Upper lobe of left lung (tissue), 6 donors: ENCODE results near the gene HDAC8. TPM values are rescaled to one million over a fixed set of nuclear protein-coding genes. Genes with fewer than 3 reads are reported as not detected.
"Not testable (repeated sequence)": the region's sequence is repeated elsewhere in the genome, so short reads cannot be mapped to it uniquely, and the experiment has no call there.

Experiments
- ATAC-seq, 2 donors: fragments of 200-7000 bp; cut with Tn5 transposase; one replicate each; pipeline ENCODE4 v1.9.1; 2022; ENCODE audit warnings: mild to moderate bottlenecking in 2 of 2, moderate library complexity in 2 of 2; ENCODE audit not compliant: low FRiP score in 2 of 2
- DNase-seq, 2 donors: peaks; one replicate each; pipeline ENCODE4 v3.0.0-alpha.2; 2019 to 2020
- H3K27ac ChIP-seq, 4 donors: fragments of 200-600 bp; sonication (generic); one replicate each; pipeline ENCODE4 v1.5.1; 2016 to 2019
- H3K27me3 ChIP-seq, 4 donors: fragments of 200-600 bp; sonication (generic); one replicate each; pipeline ENCODE4 v1.5.1; 2017 to 2019
- H3K36me3 ChIP-seq, 4 donors: fragments of 200-600 bp; sonication (generic); one replicate each; pipeline ENCODE4 v1.5.1; 2016 to 2019
- H3K4me1 ChIP-seq, 4 donors: fragments of 200-600 bp; sonication (generic); one replicate each; pipeline ENCODE4 v1.5.1; 2018 to 2019
- H3K4me3 ChIP-seq, 4 donors: fragments of 200-600 bp; sonication (generic); one replicate each; pipeline ENCODE4 v1.5.1; 2017 to 2019; ENCODE audit warnings: mild to moderate bottlenecking in 2 of 4, moderate library complexity in 1 of 4
- H3K9me3 ChIP-seq, 4 donors: fragments of 200-600 bp; sonication (generic); one replicate each; pipeline ENCODE4 v1.5.1; 2018 to 2019
- EP300 ChIP-seq, 4 donors: sonication (generic); formaldehyde crosslinking; IDR thresholded peaks; one replicate each; pipeline ENCODE4 v1.5.1; 2017; ENCODE audit warnings: antibody characterized with exemption in 4 of 4, control low read depth in 2 of 4
- POLR2A ChIP-seq, 4 donors: fragments of 450-650 bp; IDR thresholded peaks; one replicate each; pipeline ENCODE4 v1.5.1; 2016 to 2017; ENCODE audit warnings: antibody characterized with exemption in 4 of 4, mild to moderate bottlenecking in 2 of 4
- POLR2AphosphoS5 ChIP-seq, 2 donors: sonication (generic); formaldehyde crosslinking; IDR thresholded peaks; one replicate each; pipeline ENCODE4 v1.5.1; 2017; ENCODE audit warnings: antibody characterized with exemption in 2 of 2
- WGBS, 2 donors: methylation state at CpG; one replicate each; pipeline ENCODE4 v1.1.5; 2017 to 2018; 5-methylcytosine and 5-hydroxymethylcytosine counted together
- total RNA-seq, 6 donors: library from RNA; depleted of rRNA in 4 of 6; stranded (reverse); fragments of >200 nt in 4 of 6; gene quantifications; one replicate each; pipeline versions ENCODE4 v1.1.0 to v1.2.1, GENCODE V29; 2016 to 2021
- TF ChIP-seq, protein P1 (sequence below), 6 experiments: fragments of 450-650 bp in 4 of 6; fragments of 200-600 bp in 2 of 6; sonication (generic) in 2 of 6; IDR thresholded peaks; one replicate each; pipeline ENCODE4 v1.5.1; 2016 to 2019; ENCODE audit warnings: antibody characterized with exemption in 6 of 6
- donor health status: DM: no; HTN: no; CAD: no; lungs with moderate emphysema.
- donor health status: DM: no; HTN: yes; CAD: no; lungs with severe emphysema.

The HDAC8 gene
- total RNA-seq, 6 donors from 2014 or later = 21.5 to 56.6 (median 35.0) TPM

DNA sequence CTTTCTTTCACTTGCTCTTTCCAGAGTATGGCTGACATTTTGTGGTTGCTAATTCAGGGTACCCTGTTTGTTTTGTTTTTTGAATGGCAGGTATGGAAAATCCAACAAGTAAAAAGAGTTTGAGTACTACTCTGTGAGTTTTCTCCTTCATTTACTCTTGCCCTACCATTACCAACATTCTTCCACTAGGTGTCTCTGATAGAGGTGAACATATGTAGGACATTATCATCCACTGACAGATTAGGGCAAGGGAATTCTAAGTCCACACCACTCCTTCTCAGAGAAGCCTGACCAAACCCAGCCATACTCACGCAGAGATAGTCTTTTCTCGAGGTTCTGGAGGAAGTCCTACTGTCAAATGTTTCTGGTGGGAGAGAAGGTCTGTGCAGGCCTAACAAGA lies 36.7 kb upstream of the HDAC8 start:
- Histone ChIP-seq H3K4me1 (no peaks in the 10 kb centered on the region), H3K9me3 (no peaks in the 10 kb centered on the region), H3K36me3 (no peaks in the 10 kb centered on the region), H3K4me3 (no peak overlapping the region), H3K27me3 (no peaks in the 10 kb centered on the region), H3K27ac (no peak overlapping the region)
- DNase-seq (no peak), ATAC-seq (no peak)
- TF ChIP-seq, protein P1, sequence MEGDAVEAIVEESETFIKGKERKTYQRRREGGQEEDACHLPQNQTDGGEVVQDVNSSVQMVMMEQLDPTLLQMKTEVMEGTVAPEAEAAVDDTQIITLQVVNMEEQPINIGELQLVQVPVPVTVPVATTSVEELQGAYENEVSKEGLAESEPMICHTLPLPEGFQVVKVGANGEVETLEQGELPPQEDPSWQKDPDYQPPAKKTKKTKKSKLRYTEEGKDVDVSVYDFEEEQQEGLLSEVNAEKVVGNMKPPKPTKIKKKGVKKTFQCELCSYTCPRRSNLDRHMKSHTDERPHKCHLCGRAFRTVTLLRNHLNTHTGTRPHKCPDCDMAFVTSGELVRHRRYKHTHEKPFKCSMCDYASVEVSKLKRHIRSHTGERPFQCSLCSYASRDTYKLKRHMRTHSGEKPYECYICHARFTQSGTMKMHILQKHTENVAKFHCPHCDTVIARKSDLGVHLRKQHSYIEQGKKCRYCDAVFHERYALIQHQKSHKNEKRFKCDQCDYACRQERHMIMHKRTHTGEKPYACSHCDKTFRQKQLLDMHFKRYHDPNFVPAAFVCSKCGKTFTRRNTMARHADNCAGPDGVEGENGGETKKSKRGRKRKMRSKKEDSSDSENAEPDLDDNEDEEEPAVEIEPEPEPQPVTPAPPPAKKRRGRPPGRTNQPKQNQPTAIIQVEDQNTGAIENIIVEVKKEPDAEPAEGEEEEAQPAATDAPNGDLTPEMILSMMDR (IDR thresholded peaks at IDR 0.05) = no peak
- no peak for TF ChIP-seq POLR2AphosphoS5 (IDR thresholded peaks at IDR 0.05)
- no peak for TF ChIP-seq POLR2A (IDR thresholded peaks at IDR 0.05)
- TF ChIP-seq EP300 (IDR thresholded peaks at IDR 0.05) = no peak
- WGBS, 2 donors = 55 to 68% methylated on average over 2 of the region's 2 CpGs

GRCh38 chrX:72604705-72605104 lies 32.1 kb upstream of the HDAC8 start:
- WGBS, 2 donors = 64 to 71% methylated on average over 2 to 3 of the region's 3 CpGs
- ATAC-seq (no peak), DNase-seq (no peak)
- Histone ChIP-seq H3K27me3 (no peaks in the 10 kb centered on the region), H3K4me3 (no peak overlapping the region), H3K4me1 (no peaks in the 10 kb centered on the region), H3K27ac (no peak overlapping the region), H3K36me3 (no peaks in the 10 kb centered on the region), H3K9me3 (no peaks in the 10 kb centered on the region)
- TF ChIP-seq EP300 (IDR thresholded peaks at IDR 0.05) (no peak), POLR2AphosphoS5 (IDR thresholded peaks at IDR 0.05) (no peak), POLR2A (IDR thresholded peaks at IDR 0.05) (no peak)
- TF ChIP-seq, protein P1 (IDR thresholded peaks at IDR 0.05) = no peak

GRCh38 chrX:72604112-72604511 lies 31.5 kb upstream of the HDAC8 start:
- WGBS, 2 donors = 80 to 82% methylated on average over 2 of the region's 2 CpGs
- no peak for ATAC-seq
- H3K27me3 ChIP-seq = no peaks in the 10 kb centered on the region
- TF ChIP-seq, protein P1 (IDR thresholded peaks at IDR 0.05) = no peak
- TF ChIP-seq POLR2AphosphoS5 (IDR thresholded peaks at IDR 0.05) = no peak
- no peak for TF ChIP-seq EP300 (IDR thresholded peaks at IDR 0.05)
- TF ChIP-seq POLR2A (IDR thresholded peaks at IDR 0.05) = no peak
- H3K9me3 ChIP-seq = no peaks in the 10 kb centered on the region
- no peaks in the 10 kb centered on the region for H3K36me3 ChIP-seq
- H3K27ac ChIP-seq = no peak overlapping the region
- no peak overlapping the region for H3K4me3 ChIP-seq
- H3K4me1 ChIP-seq = no peaks in the 10 kb centered on the region
- no peak for DNase-seq

DNA sequence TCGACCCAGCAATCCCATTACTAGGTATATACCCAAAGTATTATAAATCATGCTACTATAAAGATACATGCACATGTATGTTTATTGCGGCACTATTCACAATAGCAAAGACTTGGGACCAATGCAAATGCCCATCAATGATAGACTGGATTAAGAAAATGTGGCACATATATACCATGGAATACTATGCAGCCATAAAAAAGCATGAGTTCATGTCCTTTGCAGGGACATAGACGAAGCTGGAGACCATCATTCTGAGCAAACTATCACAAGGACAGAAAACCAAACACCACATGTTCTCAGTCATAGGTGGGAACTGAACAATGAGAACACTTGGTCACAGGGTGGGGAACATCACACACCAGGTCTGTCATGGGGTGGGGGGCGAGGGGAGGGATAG lies 18.4 kb upstream of the HDAC8 start:
- ATAC-seq, H3K27me3 ChIP-seq, H3K9me3 ChIP-seq, H3K27ac ChIP-seq, H3K4me3 ChIP-seq, H3K36me3 ChIP-seq, DNase-seq, H3K4me1 ChIP-seq: not testable (repeated sequence)
- 69 to 96% methylated on average over 4 of the region's 4 CpGs for WGBS, 2 donors

DNA sequence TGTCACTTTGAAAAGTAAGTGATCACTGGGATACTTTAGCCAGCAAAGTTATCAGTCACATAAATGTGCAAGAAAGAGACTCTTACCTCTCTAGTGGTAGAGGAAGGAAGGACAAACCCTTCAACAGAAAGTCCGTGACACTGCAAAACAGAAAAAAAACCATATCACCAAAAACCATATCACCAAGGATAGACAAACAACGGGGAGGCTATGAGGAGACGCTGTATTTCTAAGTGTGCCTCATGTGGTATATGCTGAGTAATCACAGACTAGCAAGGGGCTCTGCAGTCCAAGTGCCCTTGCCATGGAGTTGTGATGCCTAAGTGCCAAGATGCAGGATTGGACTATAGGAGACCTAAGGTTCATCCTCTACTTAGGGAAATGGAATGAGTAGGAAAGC lies 11.5 kb upstream of the HDAC8 start:
- TF ChIP-seq POLR2AphosphoS5 (IDR thresholded peaks at IDR 0.05) = no peak
- TF ChIP-seq POLR2A (IDR thresholded peaks at IDR 0.05) = no peak
- TF ChIP-seq EP300 (IDR thresholded peaks at IDR 0.05) = no peak
- TF ChIP-seq, protein P1 (IDR thresholded peaks at IDR 0.05) = no peak
- Histone ChIP-seq H3K9me3 (peaks cover 0 to 7% (median 0%) of the 10 kb centered on the region in 4 donors), H3K4me1 (no peaks in the 10 kb centered on the region), H3K36me3 (no peaks in the 10 kb centered on the region), H3K27ac (no peak overlapping the region), H3K4me3 (no peak overlapping the region), H3K27me3 (no peaks in the 10 kb centered on the region)
- ATAC-seq (no peak), DNase-seq (no peak)
- WGBS, 2 donors = 87 to 90% methylated on average over 3 of the region's 3 CpGs
